Activated CD4-positive, alpha-beta T cell treated with anti-CD3 and anti-CD28 coated beads, Interleukin-2, Interleukin-6, amounts not matched to agents 100 ng/mL and 50 ng/mL, durations not matched to agents 16 hours and 8 hours (primary cell): ENCODE measurements around the gene BIRC5.
A peak's percentile ranks its signal among the peaks of the same experiment; 100 is the strongest.
"Not testable (repeated sequence)": the region's sequence is repeated elsewhere in the genome, so short reads cannot be mapped to it uniquely, and the experiment has no call there.

ENCODE experiments used
- DNase-seq: peaks from one replicate; pipeline ENCODE4 v3.0.0-alpha.2; 2020

The BIRC5 gene

GRCh38 chr17:78214016-78214705 is at the start of gene BIRC5:
Gene BIRC5, plus strand, starts transcription at chr17:78214253. Its CDS starts 64 bp downstream, at chr17:78214317.
- DNase-seq: peak; percentile 95

DNA sequence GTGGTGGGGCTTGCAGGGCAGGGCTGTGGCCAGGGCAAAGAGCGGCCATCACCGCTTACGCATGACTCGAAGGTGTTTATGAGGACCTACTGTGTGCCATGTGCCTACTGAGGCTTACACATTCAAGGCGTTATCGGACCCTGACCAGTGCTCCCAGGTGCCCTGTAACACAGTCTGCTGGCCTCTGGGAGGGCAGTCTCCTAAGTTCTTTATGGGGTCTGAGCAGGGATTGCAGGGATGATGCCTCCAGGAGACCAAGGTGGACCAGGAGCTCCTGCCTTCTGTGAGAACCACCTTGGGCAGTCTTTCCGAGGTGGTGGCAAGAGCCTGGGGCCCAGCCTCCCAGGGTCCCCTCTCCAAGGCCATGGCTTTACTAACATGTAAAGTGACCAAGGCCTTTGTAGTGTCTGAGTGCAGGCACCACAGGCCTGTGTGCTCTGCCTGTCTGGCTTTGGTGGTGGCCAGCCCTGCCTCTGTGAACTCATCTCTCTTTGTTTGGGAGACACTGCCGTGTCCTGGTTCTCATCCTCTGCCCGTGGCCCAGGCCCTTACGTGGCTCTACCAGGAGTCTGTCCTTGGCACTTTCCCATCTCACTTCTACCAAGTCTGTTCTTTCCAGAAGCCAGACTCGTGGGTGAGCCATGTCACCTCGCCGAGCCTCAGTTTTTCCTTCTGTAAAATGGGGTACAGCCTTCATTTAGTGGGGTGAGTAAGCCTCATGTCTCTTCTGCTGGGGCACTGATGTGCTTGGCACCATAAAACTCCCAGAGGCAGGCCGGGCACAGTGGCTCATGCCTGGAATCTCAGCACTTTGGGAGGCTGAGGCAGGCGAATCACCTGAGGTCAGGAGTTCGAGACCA is 49.1 kb upstream of the BIRC5 start:
- no peak for DNase-seq

DNA sequence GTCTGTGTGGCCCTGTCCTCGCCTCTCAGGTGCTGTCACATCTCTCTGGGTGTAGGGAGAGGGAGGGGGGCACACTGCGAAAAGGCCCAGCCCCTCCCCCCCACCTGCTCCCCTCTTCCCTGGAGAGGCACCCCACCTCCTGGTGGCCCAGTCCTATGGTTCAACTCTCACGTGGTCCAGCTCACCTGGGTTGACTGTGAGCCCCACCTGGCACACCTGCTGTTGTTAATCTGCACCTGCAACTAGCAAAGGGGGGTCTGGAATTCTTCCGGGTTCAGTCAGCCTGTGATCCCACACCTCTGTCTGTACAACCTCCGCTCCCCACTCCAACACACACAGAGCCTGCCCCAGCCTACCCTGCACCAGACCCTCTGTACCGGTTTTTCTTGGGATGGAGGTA is 47.6 kb upstream of the BIRC5 start:
- DNase-seq: no peak

DNA sequence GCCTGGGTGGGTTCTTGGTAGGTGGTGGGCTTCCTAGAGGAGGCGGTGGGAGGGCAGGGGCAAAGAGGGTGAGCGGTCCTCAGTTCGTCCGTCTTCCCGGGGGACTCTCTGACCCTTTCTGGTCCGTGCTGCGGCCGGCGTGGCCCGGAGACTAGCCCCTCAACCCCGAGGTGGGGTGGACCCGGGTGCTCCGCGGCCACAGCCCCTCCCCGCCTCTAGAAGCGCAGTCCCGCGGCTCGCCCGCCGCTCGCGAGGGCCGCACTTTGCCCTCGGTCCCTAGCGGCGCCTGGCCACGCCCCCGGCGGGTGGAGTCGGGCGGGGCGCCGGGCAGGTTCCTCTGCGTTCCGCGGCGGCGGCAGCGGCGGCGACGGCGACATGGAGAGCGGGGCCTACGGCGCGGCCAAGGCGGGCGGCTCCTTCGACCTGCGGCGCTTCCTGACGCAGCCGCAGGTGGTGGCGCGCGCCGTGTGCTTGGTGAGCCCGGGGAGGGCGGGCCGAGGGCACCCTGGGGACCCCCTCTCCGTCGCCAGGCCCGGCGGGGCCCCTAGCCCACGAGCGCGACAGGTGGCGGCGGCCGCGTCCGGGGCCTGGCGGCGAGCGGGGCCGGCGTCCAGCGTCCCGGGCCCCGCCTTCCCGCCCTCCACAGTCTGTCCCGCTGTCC is 45.7 kb upstream of the BIRC5 start, which contains the start of gene SYNGR2:
TSS of gene SYNGR2 (plus strand) at position 340 of the 661 bp plus-strand sequence. CDS start at position 376, 36 bp downstream.
- DNase-seq: peak; percentile 93

- DNase-seq: peak; percentile 62
Observed at GRCh38 chr17:78168903-78169793, 44.9 kb upstream of the BIRC5 start.

DNA sequence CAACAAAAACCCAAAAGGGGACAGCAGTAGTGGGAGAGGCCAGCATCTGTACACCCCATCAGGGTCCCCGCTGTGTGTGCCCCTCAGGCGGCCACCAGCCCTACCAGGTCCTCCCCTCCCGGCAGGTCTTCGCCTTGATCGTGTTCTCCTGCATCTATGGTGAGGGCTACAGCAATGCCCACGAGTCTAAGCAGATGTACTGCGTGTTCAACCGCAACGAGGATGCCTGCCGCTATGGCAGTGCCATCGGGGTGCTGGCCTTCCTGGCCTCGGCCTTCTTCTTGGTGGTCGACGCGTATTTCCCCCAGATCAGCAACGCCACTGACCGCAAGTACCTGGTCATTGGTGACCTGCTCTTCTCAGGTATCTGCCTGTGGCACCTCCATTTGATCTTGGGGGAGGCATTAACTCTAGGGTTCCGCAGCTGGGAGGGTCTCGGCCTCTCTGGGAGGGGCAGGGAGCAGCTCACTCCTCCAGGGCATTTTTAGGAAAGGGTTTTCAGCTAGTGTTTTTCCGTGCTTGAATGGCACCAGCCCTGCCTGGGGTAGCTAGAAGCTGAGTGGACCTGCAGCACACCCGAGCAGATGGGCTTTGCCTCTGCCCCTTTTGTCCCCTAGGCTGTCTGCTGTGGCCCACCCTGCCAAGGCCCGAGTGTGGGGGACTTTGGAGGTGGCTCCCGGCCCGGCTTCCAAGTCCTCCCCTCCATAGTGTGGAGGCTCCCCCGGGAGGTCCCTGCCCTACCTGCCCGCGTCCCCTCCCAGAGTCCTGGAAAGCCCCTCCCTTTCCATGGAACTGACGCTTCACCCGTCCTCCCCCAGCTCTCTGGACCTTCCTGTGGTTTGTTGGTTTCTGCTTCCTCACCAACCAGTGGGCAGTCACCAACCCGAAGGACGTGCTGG is 43.1 kb upstream of the BIRC5 start:
- DNase-seq: no peak

DNA sequence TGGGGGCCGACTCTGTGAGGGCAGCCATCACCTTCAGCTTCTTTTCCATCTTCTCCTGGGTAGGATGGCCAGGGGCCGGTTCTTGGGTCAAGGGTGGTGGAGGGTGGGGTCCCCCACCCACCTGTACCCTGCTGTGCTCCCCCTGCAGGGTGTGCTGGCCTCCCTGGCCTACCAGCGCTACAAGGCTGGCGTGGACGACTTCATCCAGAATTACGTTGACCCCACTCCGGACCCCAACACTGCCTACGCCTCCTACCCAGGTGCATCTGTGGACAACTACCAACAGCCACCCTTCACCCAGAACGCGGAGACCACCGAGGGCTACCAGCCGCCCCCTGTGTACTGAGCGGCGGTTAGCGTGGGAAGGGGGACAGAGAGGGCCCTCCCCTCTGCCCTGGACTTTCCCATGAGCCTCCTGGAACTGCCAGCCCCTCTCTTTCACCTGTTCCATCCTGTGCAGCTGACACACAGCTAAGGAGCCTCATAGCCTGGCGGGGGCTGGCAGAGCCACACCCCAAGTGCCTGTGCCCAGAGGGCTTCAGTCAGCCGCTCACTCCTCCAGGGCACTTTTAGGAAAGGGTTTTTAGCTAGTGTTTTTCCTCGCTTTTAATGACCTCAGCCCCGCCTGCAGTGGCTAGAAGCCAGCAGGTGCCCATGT is 42.3 kb upstream of the BIRC5 start:
- not testable (repeated sequence) for DNase-seq

DNA sequence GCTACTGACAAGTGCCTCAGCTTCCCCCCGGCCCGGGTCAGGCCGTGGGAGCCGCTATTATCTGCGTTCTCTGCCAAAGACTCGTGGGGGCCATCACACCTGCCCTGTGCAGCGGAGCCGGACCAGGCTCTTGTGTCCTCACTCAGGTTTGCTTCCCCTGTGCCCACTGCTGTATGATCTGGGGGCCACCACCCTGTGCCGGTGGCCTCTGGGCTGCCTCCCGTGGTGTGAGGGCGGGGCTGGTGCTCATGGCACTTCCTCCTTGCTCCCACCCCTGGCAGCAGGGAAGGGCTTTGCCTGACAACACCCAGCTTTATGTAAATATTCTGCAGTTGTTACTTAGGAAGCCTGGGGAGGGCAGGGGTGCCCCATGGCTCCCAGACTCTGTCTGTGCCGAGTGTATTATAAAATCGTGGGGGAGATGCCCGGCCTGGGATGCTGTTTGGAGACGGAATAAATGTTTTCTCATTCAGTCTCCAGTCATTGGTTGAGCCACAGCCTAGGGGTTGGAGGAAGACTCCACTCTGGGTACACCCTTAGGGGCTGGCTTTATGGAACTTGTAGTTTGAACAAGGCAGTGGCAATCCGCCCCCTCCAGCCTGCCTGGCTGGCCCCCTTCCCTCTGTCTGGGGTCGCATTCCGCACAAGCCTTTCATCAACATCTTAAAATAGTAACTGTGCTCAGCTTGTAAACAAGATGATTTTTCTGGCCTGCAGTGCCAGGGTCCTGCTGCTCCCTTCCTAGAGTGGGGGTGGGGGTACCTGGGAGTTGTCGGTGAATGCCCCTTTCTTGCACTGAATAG is 41.6 kb upstream of the BIRC5 start:
- DNase-seq: no peak

DNA sequence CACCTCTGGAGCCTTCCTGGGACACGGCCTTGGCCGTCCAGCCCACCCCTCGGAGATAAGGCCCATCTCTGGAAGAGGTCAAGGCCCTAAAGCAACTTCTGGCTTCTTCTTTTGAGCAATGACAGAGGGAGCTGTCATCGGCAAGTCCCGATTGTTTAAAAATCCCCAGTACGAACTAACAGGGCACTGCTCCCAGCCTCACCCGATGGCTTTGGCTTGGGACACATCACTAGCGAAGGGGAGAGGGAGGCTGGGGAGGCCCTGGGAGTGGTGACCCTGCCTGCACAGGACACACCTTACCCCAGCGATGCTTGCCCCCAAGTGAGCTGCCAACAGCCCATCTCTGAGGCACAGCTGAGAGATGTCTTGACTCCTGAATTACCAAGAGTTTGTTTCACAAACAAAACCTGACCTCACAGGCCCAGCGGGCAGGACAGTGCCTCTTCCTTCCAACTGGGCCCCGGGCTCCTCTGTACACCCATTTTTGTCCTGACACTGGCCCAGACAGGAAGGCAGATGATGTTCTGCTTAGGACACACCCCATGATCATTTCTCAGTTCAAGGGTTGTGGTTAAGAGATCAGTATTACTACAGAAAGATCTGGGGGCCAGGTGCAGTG is 40.8 kb upstream of the BIRC5 start:
- peak; percentile 35 for DNase-seq

DNA sequence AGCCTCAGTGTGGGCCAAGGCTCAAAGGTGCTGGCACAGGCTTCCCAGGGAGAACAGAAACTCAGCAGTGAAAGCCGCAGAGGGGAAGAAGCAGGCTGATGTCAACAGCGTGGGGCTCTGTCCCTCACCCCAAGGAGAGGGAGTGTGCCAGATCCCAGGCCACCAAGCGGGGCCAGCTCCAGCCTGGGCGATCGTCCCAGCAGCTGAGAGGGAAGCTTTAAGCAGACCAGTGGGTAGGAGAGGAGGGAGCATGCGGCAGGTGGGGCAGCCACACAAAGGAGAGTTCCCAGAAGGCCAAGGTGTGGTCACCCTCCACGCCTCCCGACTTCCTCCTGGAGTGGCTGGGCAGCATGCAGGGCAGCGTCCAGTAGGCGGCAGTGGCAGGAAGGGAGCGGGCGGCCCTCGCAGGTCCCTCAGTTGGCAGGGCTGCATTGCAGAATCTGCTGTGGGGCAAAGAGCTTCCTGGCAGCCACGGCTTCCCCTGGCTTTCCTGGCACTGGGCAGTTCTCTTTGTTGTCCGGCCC is 39.6 kb upstream of the BIRC5 start:
- DNase-seq: no peak

GRCh38 chr17:78174870-78175642 is 39.0 kb upstream of the BIRC5 start:
- DNase-seq: no peak

DNA sequence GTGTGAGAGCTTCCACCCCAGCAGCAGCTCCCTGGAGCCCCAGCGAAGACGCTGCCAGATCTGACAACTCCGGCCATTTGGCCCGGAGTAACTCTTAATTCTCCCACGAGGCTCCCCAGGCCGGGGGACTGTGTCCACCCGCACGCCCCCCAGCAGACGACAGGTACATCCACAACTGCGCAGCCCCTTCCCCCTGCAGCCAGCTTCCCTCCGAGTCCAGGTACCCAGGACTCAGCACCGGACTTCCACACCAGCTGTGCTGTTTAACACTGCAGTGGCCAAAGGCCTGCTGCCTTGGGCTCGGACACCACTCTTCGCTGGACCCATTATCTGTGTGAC is 38.4 kb upstream of the BIRC5 start:
- DNase-seq: no peak

GRCh38 chr17:78176548-78177025 is 37.5 kb upstream of the BIRC5 start:
- peak; percentile 86 for DNase-seq

- DNase-seq: no peak
Observed at GRCh38 chr17:78179372-78179771, 34.7 kb upstream of the BIRC5 start.

DNA sequence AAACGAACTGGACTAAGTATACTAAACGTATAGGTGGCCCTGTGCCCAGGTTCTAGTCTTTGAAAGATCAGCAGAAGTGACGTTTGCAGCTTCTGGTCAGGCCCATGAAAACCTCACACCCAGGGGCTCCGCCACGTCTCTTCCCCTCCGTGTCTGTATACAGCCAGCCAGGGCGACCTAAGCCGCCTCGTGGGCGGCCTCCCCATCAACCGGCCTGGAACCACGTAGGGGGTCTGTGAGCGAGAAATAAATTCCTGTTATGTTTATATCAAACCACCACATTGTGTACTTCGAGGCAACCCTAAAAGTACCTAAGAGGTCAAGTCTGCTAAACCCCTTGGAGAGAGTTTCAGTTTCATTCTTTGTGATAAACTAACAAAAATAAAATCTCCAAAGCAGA is 34.0 kb upstream of the BIRC5 start:
- no peak for DNase-seq

DNA sequence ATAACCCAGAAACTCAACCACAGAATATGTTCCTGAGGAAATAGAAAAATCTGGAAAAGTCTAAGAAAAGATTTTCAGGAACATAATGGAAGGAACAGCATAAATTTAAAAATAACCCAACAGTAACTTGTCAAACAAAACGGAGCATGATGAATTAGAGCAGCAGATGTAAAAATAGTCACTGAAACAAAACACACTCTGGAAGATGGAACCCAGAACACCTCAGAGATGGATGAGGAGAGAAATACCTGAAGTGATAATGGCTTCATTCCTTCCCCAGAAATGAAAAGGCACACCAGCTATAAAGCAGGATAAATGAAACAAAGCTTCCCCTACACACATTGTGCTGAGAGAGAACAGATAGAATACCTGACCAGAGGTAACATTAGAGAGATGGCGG is 33.5 kb upstream of the BIRC5 start:
- DNase-seq: no peak

DNA sequence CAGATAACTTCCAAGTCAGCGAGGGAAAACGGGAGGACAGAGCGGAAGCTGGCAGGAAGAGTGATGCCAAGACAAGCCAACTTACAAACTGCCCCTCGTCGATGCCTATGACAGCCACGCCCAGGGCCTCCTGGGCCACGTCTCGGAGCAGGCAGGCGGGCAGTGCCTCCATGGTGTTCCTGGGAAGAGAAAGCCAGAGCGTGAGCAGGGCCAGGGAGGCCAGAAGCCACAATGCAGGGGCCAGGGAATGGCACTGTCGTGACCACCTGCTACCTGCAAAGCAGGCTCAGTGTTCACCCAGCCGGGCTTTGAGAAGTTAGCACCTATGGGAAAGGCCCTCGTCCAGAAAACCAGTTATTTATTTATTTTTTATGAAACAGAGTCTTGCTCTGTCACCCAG is 31.5 kb upstream of the BIRC5 start:
- DNase-seq: no peak

GRCh38 chr17:78183916-78184315 is 30.1 kb upstream of the BIRC5 start:
- DNase-seq: no peak
